ENCODE data around the gene B3GAT2.

DNA sequence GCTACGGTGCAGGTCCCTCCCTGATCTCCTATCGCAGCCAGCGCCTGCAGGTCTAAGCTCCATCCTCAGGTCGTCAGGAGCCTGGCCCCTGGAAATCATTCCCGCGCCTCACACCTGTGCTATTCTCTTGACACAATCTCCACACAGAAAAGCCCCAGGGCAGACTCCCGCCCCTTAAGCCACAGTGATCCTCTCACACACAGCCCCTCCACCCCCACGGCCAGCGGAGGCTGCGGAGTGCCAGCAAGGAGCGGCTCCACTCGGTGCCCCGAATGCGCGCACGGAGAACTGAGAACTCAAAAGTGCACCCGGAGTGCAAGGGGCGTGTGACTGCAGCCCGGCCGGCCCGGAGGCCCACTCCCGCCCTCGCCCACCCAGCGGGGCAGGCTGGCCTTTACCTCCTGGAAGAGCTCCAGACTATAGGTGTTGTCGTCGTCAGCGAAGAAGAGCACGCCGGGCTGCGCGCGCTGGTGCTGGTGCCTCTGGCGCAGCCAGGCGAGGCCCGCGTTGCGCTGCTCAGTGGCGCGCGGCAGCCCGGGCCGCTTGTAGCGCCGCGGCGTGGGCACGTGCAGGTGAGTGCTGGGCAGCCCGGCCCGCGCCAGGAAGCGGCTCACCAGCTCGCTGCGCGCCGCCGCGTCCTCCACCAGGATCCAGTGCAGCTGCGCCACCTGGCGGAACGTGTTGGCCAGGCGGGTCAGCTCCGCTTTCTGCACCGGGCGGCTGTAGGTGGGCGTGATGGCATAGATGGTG is 1.2 kb downstream of the B3GAT2 start:
- TF ChIP-seq CTCF (IDR thresholded peaks at IDR 0.05; ENCODE audit: poor library complexity) (peak; percentile 88), EZH2 (IDR thresholded peaks at IDR 0.05; ENCODE audit: borderline replicate concordance) (no peak)

Data from hepatocyte (in vitro differentiated cells).